Stimulated activated CD8-positive, alpha-beta memory T cell treated with anti-CD3 and anti-CD28 coated beads, Interleukin-4, amount 100 ng/mL, for 4 hours (primary cell): Measurements from ENCODE around the gene BFSP1.

ENCODE experiments used
- DNase-seq, 2 donors: peaks; one replicate each; pipeline ENCODE4 v3.0.0-alpha.2; 2020; ENCODE audit warnings: low read depth in 2 of 2, low spot score in 1 of 2

Gene BFSP1

DNA sequence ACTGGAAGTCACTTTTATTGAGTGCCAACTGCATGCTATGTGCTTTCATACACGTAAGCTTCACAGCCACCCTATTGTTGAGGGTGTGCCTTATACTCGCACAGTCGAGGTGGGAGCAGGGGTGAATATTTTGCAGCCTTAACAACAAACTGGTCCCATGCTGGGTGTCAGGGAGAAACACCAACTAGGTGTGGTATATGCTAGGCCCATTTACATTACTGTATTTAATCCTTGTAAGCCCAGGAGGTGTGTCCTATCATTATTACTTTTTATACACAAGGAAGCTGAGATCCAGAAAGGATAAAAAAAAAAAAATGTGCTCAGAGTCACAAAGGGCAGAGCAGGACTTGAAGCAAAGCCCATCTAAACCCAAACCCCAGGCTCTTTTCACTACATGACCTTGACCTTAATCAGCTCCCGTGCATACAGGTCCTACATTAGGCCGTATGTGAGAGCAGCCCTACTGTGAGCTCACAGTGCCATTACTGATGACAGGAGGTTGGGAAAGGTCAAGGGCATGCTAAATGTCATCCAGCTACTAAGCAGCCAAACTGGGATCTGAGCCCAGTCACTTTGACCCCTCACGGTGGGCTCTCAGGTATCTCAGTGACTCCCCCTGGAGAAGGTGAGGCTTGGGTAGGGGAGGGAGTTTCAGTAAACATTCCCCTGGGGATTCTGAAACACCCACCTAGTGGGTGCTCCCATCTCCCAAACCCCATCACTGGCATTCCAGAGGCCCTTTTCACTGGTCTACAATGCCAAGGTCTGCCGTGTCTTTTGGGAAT is 61.7 kb downstream of the BFSP1 start:
- no peak for DNase-seq

DNA sequence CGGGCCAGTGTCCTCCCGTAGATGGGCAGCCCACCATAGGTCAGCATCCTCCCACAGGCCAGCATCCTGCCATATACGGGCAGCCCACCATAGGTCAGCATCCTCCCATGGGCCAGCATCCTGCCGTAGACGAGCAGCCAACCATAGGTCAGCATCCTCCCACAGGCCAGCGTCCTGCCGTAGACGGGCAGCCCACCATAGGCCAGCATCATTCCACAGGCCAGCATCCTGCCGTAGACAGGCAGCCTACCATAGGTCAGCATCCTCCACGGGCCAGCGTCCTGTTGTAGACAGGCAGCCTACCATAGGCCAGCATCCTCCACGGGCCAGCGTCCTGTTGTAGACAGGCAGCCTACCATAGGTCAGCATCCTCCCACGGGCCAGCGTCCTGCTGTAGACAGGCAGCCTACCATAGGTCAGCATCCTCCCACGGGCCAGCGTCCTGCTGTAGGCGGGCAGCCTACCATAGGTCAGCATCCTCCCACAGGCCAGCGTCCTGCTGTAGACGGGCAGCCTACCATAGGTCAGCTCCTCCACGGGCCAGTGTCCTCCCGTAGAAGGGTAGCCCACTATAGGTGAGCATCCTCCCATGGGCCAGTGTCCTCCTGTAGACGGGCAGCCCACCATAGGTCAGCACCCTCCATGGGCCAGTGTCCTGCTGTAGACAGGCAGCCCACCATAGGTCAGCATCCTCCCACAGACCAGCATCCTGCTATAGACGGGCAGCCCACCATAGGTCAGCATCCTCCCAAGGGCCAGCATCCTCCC is 62.9 kb downstream of the BFSP1 start:
- DNase-seq, result no peak

- no peak for DNase-seq
Measured at GRCh38 chr20:17467120-17467655, 64.0 kb downstream of the BFSP1 start.

GRCh38 chr20:17466641-17467040 is 64.5 kb downstream of the BFSP1 start:
- DNase-seq, result no peak

GRCh38 chr20:17465236-17465635 is 65.9 kb downstream of the BFSP1 start:
- DNase-seq, result no peak

- no peak for DNase-seq
Measured at GRCh38 chr20:17463711-17464110, 67.5 kb downstream of the BFSP1 start.

DNA sequence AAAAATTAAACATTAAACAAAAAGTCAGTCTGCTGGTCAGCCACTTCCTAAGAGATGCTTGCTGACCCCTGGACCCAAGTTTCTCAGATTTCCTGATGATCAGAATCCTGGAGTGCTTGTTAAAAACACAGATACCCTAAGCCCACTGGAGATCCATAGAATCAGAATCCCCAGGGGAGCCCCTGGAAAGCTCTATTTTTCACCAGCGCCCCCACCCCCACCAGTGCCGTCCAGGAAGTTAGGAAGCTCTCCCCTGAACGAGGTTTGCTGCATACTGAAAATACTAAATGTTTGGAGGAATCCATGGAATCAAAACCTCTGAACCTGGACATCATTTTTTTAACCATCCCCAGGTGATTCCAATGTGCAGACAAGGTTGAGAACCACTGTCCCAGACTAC is 69.2 kb downstream of the BFSP1 start:
- no peak for DNase-seq

GRCh38 chr20:17460119-17460518 is 71.1 kb downstream of the BFSP1 start:
- no peak for DNase-seq

DNA sequence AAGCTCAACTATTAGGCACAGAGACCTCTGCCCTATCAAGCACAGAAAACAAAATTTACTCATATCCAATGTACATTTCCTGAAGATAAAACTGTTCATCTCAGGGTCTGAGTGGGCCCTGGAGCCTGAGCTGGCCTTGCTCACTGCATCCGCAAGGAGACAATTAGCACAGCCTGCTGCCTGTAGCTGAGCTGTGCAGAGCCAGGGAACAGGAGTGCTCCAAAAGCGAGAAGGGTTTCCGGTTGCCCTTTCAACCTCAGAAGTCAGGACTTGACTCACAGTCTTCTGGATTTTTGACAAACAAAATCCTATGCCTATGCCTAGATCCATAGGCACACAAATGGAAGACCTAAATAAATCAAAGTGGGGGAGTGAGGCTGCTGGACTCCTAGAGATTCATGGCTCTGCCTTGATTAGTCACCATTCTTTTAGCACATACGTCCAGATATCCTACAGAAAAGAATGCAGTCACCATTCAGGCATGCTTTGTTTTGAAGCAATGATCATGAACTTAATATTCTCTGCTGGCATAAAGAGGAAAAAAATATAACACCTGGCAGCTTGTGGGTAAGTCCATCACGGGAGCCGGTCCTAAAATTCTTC is 73.5 kb downstream of the BFSP1 start:
- no peak for DNase-seq

DNA sequence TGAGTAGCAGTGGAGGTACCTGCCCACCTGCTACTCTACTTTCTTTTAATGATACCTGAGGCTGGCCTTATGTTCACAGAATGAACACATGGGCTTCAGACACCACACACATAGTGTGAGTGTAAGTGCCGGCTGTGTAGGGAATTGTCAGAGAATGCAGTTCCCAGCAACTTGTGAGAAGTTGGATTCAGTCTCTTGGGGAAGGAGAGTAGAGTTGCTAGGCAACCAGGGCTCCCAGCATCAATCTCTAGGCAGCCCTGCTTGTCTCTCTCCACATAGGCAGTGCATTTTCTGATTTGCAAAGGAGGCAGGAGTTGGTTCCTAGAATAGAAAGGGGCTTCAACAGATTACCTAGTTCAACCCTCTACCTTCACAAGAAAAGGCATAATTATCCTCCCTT is 74.1 kb downstream of the BFSP1 start:
- no peak for DNase-seq

- no peak for DNase-seq
Measured at GRCh38 chr20:17456279-17456678, 74.9 kb downstream of the BFSP1 start.

- DNase-seq, result no peak
Measured at GRCh38 chr20:17453592-17453991, 77.6 kb downstream of the BFSP1 start.

GRCh38 chr20:17452441-17452840 is 78.7 kb downstream of the BFSP1 start:
- DNase-seq, result no peak

- DNase-seq, result no peak
Measured at GRCh38 chr20:17449031-17449430, 82.1 kb downstream of the BFSP1 start.

- no peak for DNase-seq
Measured at GRCh38 chr20:17448071-17448470, 83.1 kb downstream of the BFSP1 start.

GRCh38 chr20:17446171-17446570 is 85.0 kb downstream of the BFSP1 start:
- no peak for DNase-seq

- no peak for DNase-seq
Measured at GRCh38 chr20:17445543-17445942, 85.6 kb downstream of the BFSP1 start.

GRCh38 chr20:17444091-17444490 is 87.1 kb downstream of the BFSP1 start:
- no peak for DNase-seq
